Activated CD8-positive, alpha-beta memory T cell treated with anti-CD3 and anti-CD28 coated beads for 1 hour (primary cell): Measurements from ENCODE around the gene GTF2E1.
"Not testable (repeated sequence)": the region's sequence is repeated elsewhere in the genome, so short reads cannot be mapped to it uniquely, and the experiment has no call there.

Experiments used
- DNase-seq, 2 donors: peaks; one replicate each; pipeline ENCODE4 v3.0.0-alpha.2; 2020; ENCODE audit warnings: low read depth in 1 of 2; ENCODE audit errors: extremely low read depth in 1 of 2

Gene GTF2E1

GRCh38 chr3:120753810-120754209, 11.3 kb downstream of the GTF2E1 start:
- no peak for DNase-seq

DNA sequence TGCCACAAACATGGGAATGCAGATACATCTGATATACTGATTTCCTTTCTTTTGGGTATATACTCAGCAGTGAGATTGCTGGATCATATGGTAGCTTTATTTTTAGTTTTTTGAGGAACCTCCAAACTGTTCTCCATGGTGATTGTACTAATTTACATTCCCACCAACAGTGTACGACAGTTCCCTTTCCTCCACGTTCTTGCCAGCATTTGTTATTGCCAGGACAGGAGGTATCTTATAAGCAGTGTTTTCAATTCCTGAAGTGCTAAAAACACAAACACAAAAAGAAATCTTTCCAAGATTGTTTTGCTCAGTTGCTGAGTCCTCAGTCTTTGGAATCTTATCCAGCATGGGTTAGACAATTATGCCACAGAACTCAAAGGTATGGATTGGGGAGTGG, 13.5 kb downstream of the GTF2E1 start:
- DNase-seq, result no peak

DNA sequence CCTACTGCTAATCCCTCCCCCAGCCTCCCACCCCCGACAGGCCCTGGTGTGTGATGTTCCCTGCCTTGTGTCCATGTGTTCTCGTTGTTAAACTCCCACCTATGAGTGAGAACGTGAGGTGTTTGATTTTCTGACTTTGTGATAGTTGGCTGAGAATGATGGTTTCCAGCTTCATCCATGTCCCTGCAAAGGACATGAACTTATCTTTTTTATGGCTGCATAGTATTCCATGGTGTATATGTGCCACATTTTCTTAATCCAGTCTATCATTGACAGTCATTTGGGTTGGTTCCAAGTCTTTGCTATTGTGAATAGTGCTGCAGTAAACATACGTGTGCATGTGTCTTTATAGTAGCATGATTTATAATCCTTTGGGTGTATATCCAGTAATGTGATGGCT, 16.0 kb downstream of the GTF2E1 start:
- DNase-seq, result not testable (repeated sequence)

- DNase-seq, result no peak
Measured at GRCh38 chr3:120762615-120763014, 20.1 kb downstream of the GTF2E1 start.

- no peak for DNase-seq
Measured at GRCh38 chr3:120763601-120764000, 21.1 kb downstream of the GTF2E1 start.

- DNase-seq, result no peak
Measured at GRCh38 chr3:120764206-120764605, 21.7 kb downstream of the GTF2E1 start.

GRCh38 chr3:120765830-120766493, 23.4 kb downstream of the GTF2E1 start:
- no peak for DNase-seq

DNA sequence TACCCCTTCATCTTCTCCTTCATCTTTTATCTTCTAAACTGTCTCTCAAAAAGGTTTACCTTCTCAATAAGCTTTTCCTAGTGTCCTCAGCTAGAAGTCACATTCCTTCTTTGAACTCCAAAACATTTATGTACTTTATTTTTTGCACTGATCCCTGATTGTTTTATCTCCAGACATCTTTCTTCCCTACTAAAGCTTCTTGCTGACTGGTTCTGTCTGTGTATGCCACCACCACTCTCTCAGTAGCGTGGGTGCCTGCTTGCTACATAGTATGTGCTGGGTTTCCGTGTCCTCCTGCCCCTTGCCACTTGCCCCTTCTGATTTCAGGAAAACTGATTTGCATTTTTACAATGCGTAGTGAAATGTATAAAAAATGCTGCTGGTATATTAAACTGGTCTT, 24.0 kb downstream of the GTF2E1 start:
- no peak for DNase-seq

GRCh38 chr3:120767106-120767505, 24.6 kb downstream of the GTF2E1 start:
- no peak for DNase-seq

DNA sequence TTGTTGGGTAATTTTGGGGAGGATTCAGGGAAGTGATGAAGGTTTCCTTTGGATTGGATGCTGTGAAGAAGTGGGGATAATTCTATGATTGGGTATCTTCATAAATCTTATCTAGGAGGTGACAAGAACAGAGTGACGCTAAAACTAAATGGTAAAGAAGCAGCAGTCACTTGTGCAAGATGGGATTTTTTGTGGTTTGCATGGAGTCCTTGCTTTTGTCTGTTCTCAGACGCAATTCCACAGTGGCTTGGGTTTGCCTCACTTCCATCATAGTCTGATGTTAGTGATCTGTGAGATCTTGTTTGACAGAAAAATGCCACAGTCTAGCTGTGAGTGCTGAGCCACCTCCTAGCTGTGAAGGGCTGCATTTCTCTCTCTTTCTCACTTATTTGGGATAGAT, 26.9 kb downstream of the GTF2E1 start:
- no peak for DNase-seq

DNA sequence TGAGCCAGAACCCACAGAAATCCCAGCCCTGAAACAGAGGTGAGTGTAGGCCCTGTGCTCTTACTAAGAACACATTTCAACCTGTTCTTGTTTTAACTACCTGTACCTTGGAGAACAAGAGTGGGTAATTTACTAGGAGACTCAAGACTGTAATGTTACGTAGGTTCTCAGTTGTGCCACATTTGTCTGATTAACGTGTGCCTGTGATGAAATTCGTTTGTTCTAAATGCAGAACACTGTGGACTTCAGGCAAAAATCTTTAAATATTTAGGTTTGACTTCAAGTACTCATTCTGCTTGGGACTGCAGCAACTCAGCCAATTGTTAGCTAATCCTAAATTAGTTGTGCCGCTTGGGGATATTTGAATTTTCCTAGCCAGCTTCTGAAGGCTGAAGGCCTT, 28.3 kb downstream of the GTF2E1 start:
- DNase-seq, result no peak

DNA sequence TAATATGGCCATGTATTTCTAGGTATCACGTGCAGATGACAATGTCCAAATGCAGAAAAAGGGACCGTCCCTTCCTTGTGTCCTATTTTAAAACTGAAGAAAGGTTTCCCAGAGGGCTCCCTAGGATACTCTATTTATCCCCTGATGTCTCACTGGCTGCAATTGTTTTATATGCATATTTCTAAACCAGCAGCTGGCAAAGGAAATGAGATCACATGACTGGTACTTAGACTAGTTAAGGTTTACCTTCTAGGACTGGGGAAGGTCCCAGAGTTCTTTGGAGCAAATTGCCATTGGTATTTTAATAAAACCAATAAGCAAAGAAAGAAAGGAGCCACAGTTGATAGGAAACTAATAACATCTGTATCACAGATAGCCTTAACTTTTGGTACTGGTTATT, 29.5 kb downstream of the GTF2E1 start:
- no peak for DNase-seq

GRCh38 chr3:120773932-120774331, 31.4 kb downstream of the GTF2E1 start:
- no peak for DNase-seq

DNA sequence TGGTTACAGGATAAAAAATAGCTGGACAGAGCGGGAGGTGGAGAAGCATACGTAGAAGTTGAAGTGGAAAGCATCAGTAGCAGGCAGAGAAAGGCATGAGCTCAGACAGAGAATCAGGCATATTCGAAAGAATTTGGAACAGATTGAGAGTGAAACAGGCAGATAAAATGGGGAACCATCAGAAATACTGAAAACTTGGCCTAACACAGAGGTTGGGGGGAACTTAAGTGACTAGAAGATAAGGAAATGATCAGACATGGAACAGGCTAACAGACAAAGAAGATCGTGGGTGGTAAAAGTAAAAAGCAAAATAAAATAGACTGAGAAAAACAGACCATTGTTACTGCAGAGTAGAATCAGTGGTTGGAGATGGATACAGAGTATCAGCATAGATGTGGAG, 32.9 kb downstream of the GTF2E1 start:
- no peak for DNase-seq

DNA sequence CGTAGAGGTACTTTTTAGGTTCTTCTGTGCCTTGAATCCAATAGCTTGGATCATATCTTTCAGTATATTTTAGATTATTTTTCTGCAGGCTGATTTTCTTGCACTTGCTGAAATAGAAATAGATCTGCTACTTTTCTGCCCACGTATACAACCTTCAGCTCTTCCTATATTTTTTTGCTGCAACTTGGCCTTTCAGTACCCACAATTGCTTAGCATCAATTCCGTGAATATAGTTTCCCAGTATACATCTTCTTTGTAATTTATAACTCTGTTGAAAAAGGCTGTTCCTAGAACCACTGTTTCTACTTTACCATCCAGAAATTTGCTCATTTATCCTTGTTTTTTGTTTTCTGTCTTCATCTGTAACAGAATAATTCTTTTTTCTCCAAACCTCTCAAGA, 36.2 kb downstream of the GTF2E1 start:
- DNase-seq, result no peak

DNA sequence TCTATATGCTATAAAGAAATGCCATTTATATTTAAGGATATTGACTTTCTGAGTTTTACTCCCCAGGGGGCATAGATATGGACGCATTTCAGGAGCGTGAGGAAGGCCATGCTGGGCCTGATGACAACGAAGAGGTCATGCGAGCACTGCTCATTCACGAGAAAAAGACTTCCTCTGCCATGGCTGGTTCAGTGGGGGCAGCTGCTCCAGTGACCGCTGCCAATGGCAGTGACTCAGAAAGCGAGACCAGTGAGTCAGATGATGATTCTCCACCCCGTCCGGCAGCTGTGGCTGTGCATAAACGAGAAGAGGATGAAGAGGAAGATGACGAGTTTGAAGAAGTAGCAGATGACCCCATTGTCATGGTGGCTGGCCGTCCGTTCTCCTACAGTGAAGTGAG, 38.4 kb downstream of the GTF2E1 start:
- DNase-seq, result no peak

- DNase-seq, result not testable (repeated sequence)
Measured at GRCh38 chr3:120785832-120786231, 43.3 kb downstream of the GTF2E1 start.

DNA sequence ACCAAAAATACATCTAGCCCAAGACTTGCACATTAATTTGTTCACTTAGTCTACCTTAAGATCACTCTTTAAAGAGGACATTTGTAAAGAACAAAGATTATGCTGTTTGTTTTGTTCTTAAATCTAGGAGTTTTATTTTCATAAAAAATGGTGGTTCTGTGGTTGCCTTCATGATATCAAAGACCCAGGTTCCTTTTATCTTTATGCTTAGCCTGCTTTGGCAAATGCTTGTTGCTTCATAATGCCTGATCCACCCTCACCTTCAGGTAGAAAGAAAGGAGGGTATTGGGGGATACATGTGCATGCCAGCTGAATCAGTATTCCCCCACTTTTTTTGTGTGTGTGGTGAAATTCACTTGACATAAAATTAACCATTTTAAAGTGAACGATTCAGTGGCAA, 48.5 kb downstream of the GTF2E1 start:
- no peak for DNase-seq

DNA sequence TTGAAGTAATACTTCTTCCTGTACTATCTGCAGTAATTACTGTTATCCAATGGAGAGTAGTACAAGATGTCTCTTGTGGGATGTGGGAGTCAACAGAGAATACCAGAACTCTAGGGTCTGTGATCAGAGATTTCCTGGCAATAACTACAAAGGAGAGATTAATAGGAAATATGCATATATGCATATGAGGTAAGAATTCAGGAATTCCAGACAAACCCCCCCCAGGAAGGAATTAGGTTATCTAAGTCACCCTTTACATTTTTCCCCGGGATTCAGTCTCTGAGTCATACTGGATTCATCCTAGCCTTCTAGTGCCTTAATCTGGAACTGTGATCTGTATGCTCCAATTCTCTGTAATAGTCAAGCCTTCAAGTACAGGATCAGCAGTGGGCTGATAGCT, 49.4 kb downstream of the GTF2E1 start:
- no peak for DNase-seq

DNA sequence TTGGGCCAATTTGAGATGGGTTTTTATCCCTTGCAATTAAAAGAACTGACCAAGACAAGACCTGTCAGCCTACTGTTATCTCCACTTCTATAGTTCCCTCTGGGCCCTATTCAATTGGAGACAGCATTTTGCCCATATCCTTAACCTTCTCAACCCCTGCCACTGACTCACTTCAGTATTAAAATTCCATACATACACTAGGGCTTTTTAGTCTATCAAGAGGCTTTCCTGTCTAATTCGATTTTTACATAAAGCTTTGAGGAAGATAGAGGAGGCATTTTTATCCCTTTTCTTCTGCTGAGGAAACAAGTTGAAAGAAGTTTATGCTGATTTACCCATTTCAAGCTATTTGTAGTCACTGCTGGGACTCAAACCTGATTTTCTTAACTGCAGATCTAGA, 51.1 kb downstream of the GTF2E1 start:
- no peak for DNase-seq

- peak; percentile 53 to 79 for DNase-seq
Measured at GRCh38 chr3:120795017-120795648, 52.6 kb downstream of the GTF2E1 start.

- DNase-seq, result no peak
Measured at GRCh38 chr3:120795959-120796358, 53.4 kb downstream of the GTF2E1 start.

DNA sequence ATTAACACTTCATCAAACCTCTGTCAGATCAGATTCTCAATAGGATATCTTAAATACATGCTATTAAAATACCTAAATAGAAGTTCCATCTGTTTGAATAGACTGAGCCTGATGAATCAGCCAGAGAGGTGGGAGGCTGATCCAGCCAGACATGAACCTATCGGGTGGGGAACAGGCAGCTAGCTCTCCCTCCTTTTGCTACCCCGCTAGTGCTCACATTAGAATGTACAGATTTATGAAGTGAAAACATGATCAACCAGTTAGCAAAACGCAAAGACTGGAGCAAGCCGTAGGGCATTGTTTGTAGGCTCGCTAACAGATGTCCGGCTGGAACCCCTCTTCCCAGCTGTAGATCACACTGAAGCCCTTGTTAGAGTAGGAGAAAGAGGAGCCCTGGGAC, 54.4 kb downstream of the GTF2E1 start:
- DNase-seq, result no peak
